ENCODE data around the gene ADARB1.

GRCh38 chr21:45029948-45030681 is 44.3 kb upstream of the ADARB1 start:
- TF ChIP-seq CHD1 (IDR thresholded peaks at IDR 0.05; ENCODE audit: low read depth, low read length) = no peak
- TF ChIP-seq CTCF (IDR thresholded peaks at IDR 0.05; ENCODE audit: control extremely low read depth in 1 of 3, insufficient read depth in 1 of 3, low read depth in 1 of 3, low read length in 3 of 3) = no peak
- TF ChIP-seq SRF (IDR thresholded peaks at IDR 0.05; ENCODE audit: low read depth, low read length) = no peak
- TF ChIP-seq PHF8 (conservative IDR thresholded peaks at IDR 0.05; ENCODE audit: low read depth, low read length) = no peak
- TF ChIP-seq EP300 (IDR thresholded peaks at IDR 0.05; ENCODE audit: borderline replicate concordance in 1 of 2, low read depth in 2 of 2, low read length in 2 of 2) = no peak
- TF ChIP-seq POLR2AphosphoS5 (IDR thresholded peaks at IDR 0.05; ENCODE audit: low read depth, low read length) = no peak
- no peak for TF ChIP-seq SIRT6 (IDR thresholded peaks at IDR 0.05; ENCODE audit: low read length)
- TF ChIP-seq GABPA (IDR thresholded peaks at IDR 0.05; ENCODE audit: borderline replicate concordance, insufficient read depth, low read length) = peak; percentile 66; the same call in 1 of the 2 replicates

Measured in H1 (cell line).